Medulla oblongata (tissue), 1 donor: ENCODE measurements around the gene CRLF1.

ENCODE experiments used
- DNase-seq: peaks from one replicate; pipeline ENCODE4 v3.0.0-alpha.2; 2015; ENCODE audit errors: extremely low spot score

Gene CRLF1

GRCh38 chr19:18636183-18636968 lies 29.8 kb upstream of the CRLF1 start:
- DNase-seq = peak; percentile 97

- no peak for DNase-seq
These were observed 29.2 kb upstream of the CRLF1 start for GRCh38 chr19:18635831-18636182.

- no peak for DNase-seq
These were observed 28.2 kb upstream of the CRLF1 start for GRCh38 chr19:18634612-18635297.

- DNase-seq = no peak
These were observed 26.7 kb upstream of the CRLF1 start for GRCh38 chr19:18633321-18633720.

- no peak for DNase-seq
These were observed 22.8 kb upstream of the CRLF1 start for GRCh38 chr19:18629166-18630088.

GRCh38 chr19:18626906-18627305 lies 20.3 kb upstream of the CRLF1 start:
- DNase-seq = no peak

GRCh38 chr19:18620902-18621301 lies 14.3 kb upstream of the CRLF1 start:
- DNase-seq = no peak

- no peak for DNase-seq
These were observed 13.7 kb upstream of the CRLF1 start for GRCh38 chr19:18620311-18620710.

GRCh38 chr19:18618236-18618635 lies 11.6 kb upstream of the CRLF1 start:
- no peak for DNase-seq

- DNase-seq = no peak
These were observed 11.0 kb upstream of the CRLF1 start for GRCh38 chr19:18617562-18617961.

GRCh38 chr19:18616023-18616422 lies 9.4 kb upstream of the CRLF1 start:
- DNase-seq = no peak

GRCh38 chr19:18613589-18614234 lies 7.1 kb upstream of the CRLF1 start:
- DNase-seq = no peak

- DNase-seq = no peak
These were observed 6.4 kb upstream of the CRLF1 start, which contains the start of gene TMEM59L for GRCh38 chr19:18612772-18613588. TMEM59L (plus strand) TSS chr19:18612870; CDS start chr19:18612959, 89 bp downstream.

GRCh38 chr19:18612051-18612771 lies 5.6 kb upstream of the CRLF1 start:
- DNase-seq = no peak

- DNase-seq = no peak
These were observed 4.9 kb upstream of the CRLF1 start for GRCh38 chr19:18611327-18612050.

GRCh38 chr19:18610556-18611326 lies 4.1 kb upstream of the CRLF1 start:
- DNase-seq = no peak

GRCh38 chr19:18610245-18610555 lies 3.6 kb upstream of the CRLF1 start:
- no peak for DNase-seq

GRCh38 chr19:18609717-18610051 lies 3.1 kb upstream of the CRLF1 start:
- no peak for DNase-seq
